ENCODE measurements around the gene ASB10. TPM values are rescaled to one million over a fixed set of nuclear protein-coding genes. Genes with fewer than 3 reads are reported as not detected.

ASB10 gene
- total and polyA plus RNA-seq, 2 of the 13 experiments (the other 11 are each of a cell fraction or from before 2014, with no cell fraction given): not detected

DNA sequence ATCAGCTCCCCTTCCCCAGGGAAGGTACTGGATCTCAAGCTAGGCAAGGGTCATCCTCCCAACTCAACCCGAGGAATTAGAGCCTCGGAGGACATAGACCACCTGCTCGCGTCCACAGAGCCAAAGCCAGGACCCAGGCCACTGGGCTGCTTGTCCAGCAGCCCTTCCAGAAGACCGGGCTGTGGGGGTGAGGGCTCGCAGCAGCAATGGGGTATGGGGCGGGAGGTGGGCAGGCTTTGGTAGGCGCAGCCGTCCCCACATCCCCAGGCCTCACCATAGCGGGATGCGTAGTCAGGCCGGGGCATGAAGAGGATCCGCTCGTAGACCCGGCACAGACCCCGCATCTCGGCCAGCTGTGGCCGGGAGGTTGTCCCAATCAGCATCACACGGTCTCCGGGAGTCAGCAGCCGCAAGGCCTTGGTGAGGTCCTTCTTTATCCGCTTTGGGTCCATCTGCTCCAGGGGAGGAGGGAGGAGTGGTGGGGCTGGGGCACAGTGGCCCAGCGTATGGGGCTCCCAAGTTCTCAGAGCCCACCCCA is 5.0 kb upstream of the ASB10 start:
- H3K9ac ChIP-seq (ENCODE audit: insufficient read depth, low read depth, low read length): no peak overlapping the region
- DNase-seq (ENCODE audit: low spot score) (no peak), ATAC-seq (no peak), FAIRE-seq (no peak)
- POLR2A ChIA-PET: no interaction called here
- peaks cover 9 to 79% of the 10 kb centered on the region in 2 experiments; a peak in 4 of 5 replicates for H3K27me3 ChIP-seq (ENCODE audit: control insufficient read depth in 1 of 2, insufficient read depth in 2 of 2, low read length in 2 of 2)
- no peak overlapping the region for H2AFZ ChIP-seq (ENCODE audit: low read length)
- BruUV-seq (replicated peaks): no TSS peak
- TF ChIP-seq ADNP (CRISPR knock-in tag; IDR thresholded peaks at IDR 0.05) (no peak), KDM3A (CRISPR knock-in tag; IDR thresholded peaks at IDR 0.05; ENCODE audit: low read depth) (no peak), ZNF629 (CRISPR knock-in tag; conservative IDR thresholded peaks at IDR 0.05) (no peak), CBX2 (IDR thresholded peaks at IDR 0.05; ENCODE audit: low read depth, low read length) (no peak), CBX2 (CRISPR knock-in tag; IDR thresholded peaks at IDR 0.05; ENCODE audit: low read depth) (no peak), SP5 (CRISPR knock-in tag; IDR thresholded peaks at IDR 0.05; ENCODE audit: borderline replicate concordance, low read depth) (no peak), ZNF644 (CRISPR knock-in tag; IDR thresholded peaks at IDR 0.05; ENCODE audit: low read depth) (no peak), ZNF549 (CRISPR knock-in tag; IDR thresholded peaks at IDR 0.05) (no peak), ZNF501 (CRISPR knock-in tag; IDR thresholded peaks at IDR 0.05) (no peak), ZNF329 (CRISPR knock-in tag; IDR thresholded peaks at IDR 0.05; ENCODE audit: low read depth) (no peak), NR1H2 (CRISPR knock-in tag; IDR thresholded peaks at IDR 0.05; ENCODE audit: borderline replicate concordance, low read depth) (no peak)
- TF ChIP-seq, protein P1, sequence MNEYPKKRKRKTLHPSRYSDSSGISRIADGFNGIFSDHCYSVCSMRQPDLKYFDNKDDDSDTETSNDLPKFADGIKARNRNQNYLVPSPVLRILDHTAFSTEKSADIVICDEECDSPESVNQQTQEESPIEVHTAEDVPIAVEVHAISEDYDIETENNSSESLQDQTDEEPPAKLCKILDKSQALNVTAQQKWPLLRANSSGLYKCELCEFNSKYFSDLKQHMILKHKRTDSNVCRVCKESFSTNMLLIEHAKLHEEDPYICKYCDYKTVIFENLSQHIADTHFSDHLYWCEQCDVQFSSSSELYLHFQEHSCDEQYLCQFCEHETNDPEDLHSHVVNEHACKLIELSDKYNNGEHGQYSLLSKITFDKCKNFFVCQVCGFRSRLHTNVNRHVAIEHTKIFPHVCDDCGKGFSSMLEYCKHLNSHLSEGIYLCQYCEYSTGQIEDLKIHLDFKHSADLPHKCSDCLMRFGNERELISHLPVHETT (CRISPR knock-in tag; conservative IDR thresholded peaks at IDR 0.05): no peak
- TF ChIP-seq, protein P2, sequence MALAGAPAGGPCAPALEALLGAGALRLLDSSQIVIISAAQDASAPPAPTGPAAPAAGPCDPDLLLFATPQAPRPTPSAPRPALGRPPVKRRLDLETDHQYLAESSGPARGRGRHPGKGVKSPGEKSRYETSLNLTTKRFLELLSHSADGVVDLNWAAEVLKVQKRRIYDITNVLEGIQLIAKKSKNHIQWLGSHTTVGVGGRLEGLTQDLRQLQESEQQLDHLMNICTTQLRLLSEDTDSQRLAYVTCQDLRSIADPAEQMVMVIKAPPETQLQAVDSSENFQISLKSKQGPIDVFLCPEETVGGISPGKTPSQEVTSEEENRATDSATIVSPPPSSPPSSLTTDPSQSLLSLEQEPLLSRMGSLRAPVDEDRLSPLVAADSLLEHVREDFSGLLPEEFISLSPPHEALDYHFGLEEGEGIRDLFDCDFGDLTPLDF (CRISPR knock-in tag; IDR thresholded peaks at IDR 0.05): no peak
- TF ChIP-seq, protein P3, sequence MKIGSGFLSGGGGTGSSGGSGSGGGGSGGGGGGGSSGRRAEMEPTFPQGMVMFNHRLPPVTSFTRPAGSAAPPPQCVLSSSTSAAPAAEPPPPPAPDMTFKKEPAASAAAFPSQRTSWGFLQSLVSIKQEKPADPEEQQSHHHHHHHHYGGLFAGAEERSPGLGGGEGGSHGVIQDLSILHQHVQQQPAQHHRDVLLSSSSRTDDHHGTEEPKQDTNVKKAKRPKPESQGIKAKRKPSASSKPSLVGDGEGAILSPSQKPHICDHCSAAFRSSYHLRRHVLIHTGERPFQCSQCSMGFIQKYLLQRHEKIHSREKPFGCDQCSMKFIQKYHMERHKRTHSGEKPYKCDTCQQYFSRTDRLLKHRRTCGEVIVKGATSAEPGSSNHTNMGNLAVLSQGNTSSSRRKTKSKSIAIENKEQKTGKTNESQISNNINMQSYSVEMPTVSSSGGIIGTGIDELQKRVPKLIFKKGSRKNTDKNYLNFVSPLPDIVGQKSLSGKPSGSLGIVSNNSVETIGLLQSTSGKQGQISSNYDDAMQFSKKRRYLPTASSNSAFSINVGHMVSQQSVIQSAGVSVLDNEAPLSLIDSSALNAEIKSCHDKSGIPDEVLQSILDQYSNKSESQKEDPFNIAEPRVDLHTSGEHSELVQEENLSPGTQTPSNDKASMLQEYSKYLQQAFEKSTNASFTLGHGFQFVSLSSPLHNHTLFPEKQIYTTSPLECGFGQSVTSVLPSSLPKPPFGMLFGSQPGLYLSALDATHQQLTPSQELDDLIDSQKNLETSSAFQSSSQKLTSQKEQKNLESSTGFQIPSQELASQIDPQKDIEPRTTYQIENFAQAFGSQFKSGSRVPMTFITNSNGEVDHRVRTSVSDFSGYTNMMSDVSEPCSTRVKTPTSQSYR (CRISPR knock-in tag; IDR thresholded peaks at IDR 0.05; ENCODE audit: borderline replicate concordance): no peak
- 100% methylated on average over 1 of the region's 23 CpGs for WGBS (ENCODE audit: low lambda C conversion rate)
- no peak overlapping the region for H3K4me2 ChIP-seq (ENCODE audit: low read depth, low read length)
- no peaks in the 10 kb centered on the region for H4K20me1 ChIP-seq (ENCODE audit: insufficient read depth, low read length)
- H3K4me3 ChIP-seq (replicated peaks in 1 of 3; ENCODE audit: insufficient read depth in 1 of 3, low read depth in 2 of 3, low read length in 3 of 3): no peak overlapping the region
- no peak overlapping the region for H3K27ac ChIP-seq (ENCODE audit: extremely low read length, insufficient read depth, low read length)
- no peaks in the 10 kb centered on the region for H3K4me1 ChIP-seq (ENCODE audit: insufficient read depth, low read length)
- intact Hi-C loops (cut with micrococcal nuclease; ENCODE audit: unreplicated experiment): no loop called here
- CTCF ChIA-PET (ENCODE audit: low intra/inter-chr PET ratio, low total read pairs): interaction anchor here (1.6 kb wide), 1 partner anchor 111 kb away, joined by 4 read pairs; no protein-coding TSS in a partner anchor
- H3K9me3 ChIP-seq (ENCODE audit: low read length): no peaks in the 10 kb centered on the region
- H3K79me2 ChIP-seq (ENCODE audit: insufficient read depth, low read length): no peaks in the 10 kb centered on the region
- in situ Hi-C loops (cut with HindIII; ENCODE audit: extremely low pct_ligation_motif_present, low pct_unique_long_range_greater_than_20kb): loop anchor here (10.0 kb wide), 1 partner anchor 113 kb away; no protein-coding TSS in a partner anchor
- no peaks in the 10 kb centered on the region for H3K36me3 ChIP-seq (replicated peaks in 1 of 2; ENCODE audit: control insufficient read depth in 1 of 2, insufficient read depth in 2 of 2, low read length in 2 of 2)
